Loucy (cell line): ENCODE results near the gene IFI30.

Source experiments
- CTCF ChIP-seq: fragments of 200-600 bp; sonication (generic); conservative IDR thresholded peaks from 2 replicates; pipeline ENCODE4 v1.5.1; 2014; ENCODE audit warnings: mild to moderate bottlenecking, antibody characterized with exemption, low read length
- EZH2phosphoT487 ChIP-seq: fragments of 200-600 bp; IDR thresholded peaks from 2 replicates; pipeline ENCODE4 v1.6.1; 2018; ENCODE audit warnings: antibody characterized with exemption, mild to moderate bottlenecking, moderate library complexity, borderline replicate concordance

- TF ChIP-seq CTCF (no peak), EZH2phosphoT487 (no peak)
Measured at GRCh38 chr19:18198374-18198773, 24.8 kb downstream of the IFI30 start.
